NCI-H128 (cell line): Measurements from ENCODE around the gene GPC2.

Experiments
- DNase-seq: peaks from one replicate; lab custom pipeline; 2025; ENCODE audit not compliant: unreplicated experiment; lab: John Stamatoyannopoulos, UW

GPC2 gene

DNA sequence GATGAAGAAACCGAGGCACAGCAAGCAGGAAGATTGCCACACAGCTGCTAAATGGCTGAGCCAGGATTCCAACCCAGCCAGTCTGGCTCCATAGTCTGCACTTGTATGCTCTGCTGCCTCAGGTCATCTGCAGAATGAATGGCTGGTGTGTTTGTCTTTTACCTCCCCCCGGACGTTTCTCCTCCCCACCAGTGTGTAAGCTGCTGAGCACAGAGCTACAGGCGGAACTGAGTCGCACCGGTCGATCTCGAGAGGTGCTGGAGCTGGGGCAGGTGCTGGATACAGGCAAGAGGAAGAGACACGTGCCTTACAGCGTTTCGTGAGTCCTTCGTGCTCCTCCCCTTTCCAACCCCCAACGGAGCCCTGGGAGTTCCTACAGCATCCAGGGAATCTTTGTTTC is 55.1 kb downstream of the GPC2 start:
- DNase-seq: no peak

DNA sequence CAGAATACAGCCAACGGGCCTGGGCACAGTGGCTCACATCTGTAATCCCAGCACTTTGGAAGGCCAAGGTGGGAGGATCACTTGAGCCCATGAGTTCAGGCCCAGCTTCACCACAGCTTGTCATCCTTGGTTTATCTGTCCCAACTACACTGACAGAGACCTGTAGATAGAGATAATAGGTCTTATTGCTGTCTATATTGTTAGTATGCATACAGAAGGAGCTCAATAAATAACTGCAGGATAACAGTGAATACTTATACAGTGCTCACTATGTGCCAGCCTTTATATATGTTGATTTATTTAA is 56.5 kb downstream of the GPC2 start:
- no peak for DNase-seq

DNA sequence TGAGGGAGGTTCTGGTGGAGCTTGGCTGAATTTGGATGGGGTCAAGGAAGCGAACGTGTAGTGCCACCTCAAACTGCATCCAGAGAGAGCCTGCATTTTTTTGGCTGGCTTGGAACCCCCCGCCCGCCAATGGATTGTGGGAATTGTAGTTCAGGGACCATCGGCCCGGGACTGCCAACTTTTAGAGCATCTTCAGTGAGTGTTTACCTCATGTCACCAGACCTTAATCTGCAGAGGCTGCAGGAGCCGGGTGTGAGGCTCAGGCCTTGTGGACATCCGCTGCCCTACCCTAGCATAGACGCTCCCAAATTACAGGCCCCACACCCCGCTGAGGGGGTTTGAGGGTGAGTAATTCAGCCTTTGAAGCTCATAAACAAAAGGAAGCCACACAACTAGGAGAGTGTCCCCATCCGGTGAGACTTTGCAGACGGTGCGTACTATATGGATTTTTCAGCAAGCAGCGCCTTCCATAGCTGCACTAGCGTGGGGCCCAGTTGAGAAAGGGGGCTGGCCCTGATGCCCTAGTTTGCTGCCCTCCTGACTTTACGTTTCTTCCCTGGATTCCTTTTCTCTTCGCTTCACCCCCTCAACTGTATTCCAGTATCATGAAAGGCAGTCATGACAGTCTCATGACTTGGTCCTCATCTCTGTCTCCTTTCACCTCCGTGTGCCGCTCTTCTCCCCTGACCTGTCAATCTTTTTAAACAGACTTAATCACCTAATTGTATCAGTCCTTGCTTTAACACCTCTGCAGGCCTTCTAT is 57.0 kb downstream of the GPC2 start:
- no peak for DNase-seq
